Naive thymus-derived CD4-positive, alpha-beta T cell (primary cell): Measurements from ENCODE around the gene MACROD2. TPM values are rescaled to one million over a fixed set of nuclear protein-coding genes. Genes with fewer than 3 reads are reported as not detected.

Experiments
- ATAC-seq: fragments of 150-1000 bp; cut with Tn5 transposase; 2 replicates; pipeline ENCODE4 v1.10.0; 2021; ENCODE audit warnings: mild to moderate bottlenecking, moderate library complexity
- CTCF ChIA-PET: fragments of 350-600 bp; sonication (Branson Sonifier 250); formaldehyde crosslinking; loops from one replicate; lab custom pipeline; 2021; ENCODE audit warnings: antibody characterized with exemption; lab: Charles Lee
- POLR2A ChIA-PET: fragments of 350-600 bp; sonication (Branson Sonifier 250); formaldehyde crosslinking; loops from one replicate; lab custom pipeline; 2021; ENCODE audit warnings: antibody characterized with exemption, inconsistent platforms; lab: Charles Lee
- DNase-seq, 9 donors: peaks; one replicate each; pipeline versions ENCODE4 v3.0.0 to v3.0.0-alpha.2; 2020 to 2022; ENCODE audit warnings: mixed read lengths in 1 of 9
- H3K27ac ChIP-seq: one replicate; pipeline ENCODE4 v1.7.0; 2013; ENCODE audit warnings: mild to moderate bottlenecking, low read depth, low read length, moderate library complexity
- H3K27me3 ChIP-seq, 2 donors: one replicate each; pipeline ENCODE4 v1.7.0; 2013; ENCODE audit warnings: low read length in 2 of 2, mild to moderate bottlenecking in 2 of 2, moderate library complexity in 2 of 2; ENCODE audit not compliant: control insufficient read depth in 2 of 2, insufficient read depth in 2 of 2
- H3K36me3 ChIP-seq, 3 experiments: 1 replicate in 2 of 3; 2 replicates in 1 of 3; pipeline ENCODE4 v1.7.0; 2013; ENCODE audit warnings: low read length in 3 of 3, mild to moderate bottlenecking in 3 of 3, moderate library complexity in 1 of 3; ENCODE audit not compliant: insufficient read depth in 3 of 3, control insufficient read depth in 2 of 3
- H3K4me1 ChIP-seq, 2 donors: one replicate each; pipeline ENCODE4 v1.7.0; 2013; ENCODE audit warnings: low read length in 2 of 2, mild to moderate bottlenecking in 2 of 2, moderate library complexity in 1 of 2; ENCODE audit not compliant: control insufficient read depth in 2 of 2, insufficient read depth in 2 of 2
- H3K4me3 ChIP-seq: 2 replicates; pipeline ENCODE4 v1.7.0; 2013; ENCODE audit warnings: mild to moderate bottlenecking, low read length
- H3K9me3 ChIP-seq, 3 experiments: 1 replicate in 2 of 3; 2 replicates in 1 of 3; pipeline ENCODE4 v1.7.0; 2013; ENCODE audit warnings: low read length in 3 of 3; ENCODE audit not compliant: control insufficient read depth in 2 of 3
- H3K27ac Mint-ChIP-seq, 9 donors: one replicate each; pipeline ENCODE4 v1.8.0; 2020 to 2022; ENCODE audit warnings: mixed read lengths in 9 of 9, mild to moderate bottlenecking in 8 of 9, moderate library complexity in 5 of 9, inconsistent platforms in 2 of 9
- H3K27me3 Mint-ChIP-seq, 5 donors: one replicate each; pipeline ENCODE4 v1.8.0; 2021 to 2022; ENCODE audit warnings: mixed read lengths in 5 of 5, mild to moderate bottlenecking in 1 of 5
- H3K36me3 Mint-ChIP-seq, 5 donors: one replicate each; pipeline ENCODE4 v1.8.0; 2020 to 2022; ENCODE audit warnings: mixed read lengths in 5 of 5, mild to moderate bottlenecking in 3 of 5, inconsistent platforms in 1 of 5
- H3K4me1 Mint-ChIP-seq, 7 donors: one replicate each; pipeline ENCODE4 v1.8.0; 2020 to 2022; ENCODE audit warnings: mixed read lengths in 7 of 7, mild to moderate bottlenecking in 3 of 7, inconsistent platforms in 1 of 7
- H3K4me3 Mint-ChIP-seq, 10 donors: one replicate each; pipeline ENCODE4 v1.8.0; 2020 to 2022; ENCODE audit warnings: mild to moderate bottlenecking in 10 of 10, mixed read lengths in 10 of 10, moderate library complexity in 6 of 10, inconsistent platforms in 2 of 10
- H3K9me3 Mint-ChIP-seq, 11 donors: one replicate each; pipeline ENCODE4 v1.8.0; 2020 to 2022; ENCODE audit warnings: mixed read lengths in 11 of 11, mild to moderate bottlenecking in 4 of 11, inconsistent platforms in 1 of 11, moderate library complexity in 1 of 11
- intact Hi-C, 2 donors: fragments of 100-400 bp; cut with micrococcal nuclease; formaldehyde crosslinking; loops; one replicate each; pipeline ENCODE4 v1.15.1; 2023
- polyA plus RNA-seq, 2 donors: library from polyadenylated mRNA; unstranded; fragments of 300-500 nt; fragmentation: Illumina TruSeq; gene quantifications; one replicate each; pipeline ENCODE4 v1.2.3, GENCODE V29; 2021
- total RNA-seq, 6 experiments: library from RNA in 5 of 6; stranded (reverse) in 5 of 6; gene quantifications; 1 replicate in 5 of 6; 2 replicates in 1 of 6; pipeline ENCODE4 v1.2.3 and lab custom pipeline; 2021 to 2026

MACROD2 gene
- total and polyA plus RNA-seq, 7 experiments from 2014 or later: 0.27 to 0.86 (median 0.34) TPM; not detected in 4

DNA sequence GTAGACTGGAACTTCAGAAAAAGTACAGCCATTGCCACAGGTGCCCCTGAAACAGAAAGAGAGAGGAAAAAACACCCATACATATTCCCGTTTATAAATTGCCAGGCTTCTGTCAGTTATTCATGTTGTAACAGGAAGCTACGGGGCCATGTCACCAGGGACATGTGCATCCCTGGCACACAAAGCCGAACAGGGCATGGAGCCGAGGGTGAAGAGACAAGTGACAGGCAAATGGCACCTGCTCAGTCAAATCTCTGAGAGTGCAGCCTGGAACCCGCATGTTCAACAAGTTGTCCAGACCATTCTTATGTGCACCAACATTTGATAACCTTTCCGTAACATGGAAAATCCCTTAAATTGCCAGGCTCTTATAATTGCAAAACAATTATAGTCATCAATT, 1837.2 kb downstream of the MACROD2 start:
- no peak overlapping the region for H3K4me3 ChIP-seq
- Mint-ChIP-seq H3K4me1 (no peaks in the 10 kb centered on the region), H3K36me3 (no peaks in the 10 kb centered on the region), H3K4me3 (no peak overlapping the region), H3K9me3 (peaks cover 0 to 14% (median 2%) of the 10 kb centered on the region in 11 donors), H3K27ac (no peak overlapping the region), H3K27me3 (peaks cover 0 to 3% (median 0%) of the 10 kb centered on the region in 5 donors)
- CTCF ChIA-PET: no interaction called here
- intact Hi-C loops: no loop called here
- no peaks in the 10 kb centered on the region for H3K4me1 ChIP-seq
- DNase-seq: no peak
- no peaks in the 10 kb centered on the region for H3K27me3 ChIP-seq
- no peaks in the 10 kb centered on the region for H3K36me3 ChIP-seq
- H3K9me3 ChIP-seq: no peaks in the 10 kb centered on the region
- no peak for ATAC-seq
- H3K27ac ChIP-seq: no peak overlapping the region
- POLR2A ChIA-PET: no interaction called here

GRCh38 chr20:15834857-15835256, 1839.5 kb downstream of the MACROD2 start:
- no peaks in the 10 kb centered on the region for H3K27me3 ChIP-seq
- Mint-ChIP-seq H3K27me3 (no peaks in the 10 kb centered on the region), H3K36me3 (no peaks in the 10 kb centered on the region), H3K4me3 (no peak overlapping the region), H3K9me3 (peaks cover 0 to 13% (median 1%) of the 10 kb centered on the region in 11 donors), H3K27ac (no peak overlapping the region), H3K4me1 (no peaks in the 10 kb centered on the region)
- no peak overlapping the region for H3K4me3 ChIP-seq
- CTCF ChIA-PET: no interaction called here
- no peaks in the 10 kb centered on the region for H3K4me1 ChIP-seq
- DNase-seq: no peak
- intact Hi-C loops: no loop called here
- H3K9me3 ChIP-seq: no peaks in the 10 kb centered on the region
- POLR2A ChIA-PET: no interaction called here
- no peak overlapping the region for H3K27ac ChIP-seq
- ATAC-seq: no peak
- no peaks in the 10 kb centered on the region for H3K36me3 ChIP-seq

- no peaks in the 10 kb centered on the region for H3K36me3 Mint-ChIP-seq
- Histone ChIP-seq H3K9me3 (no peaks in the 10 kb centered on the region), H3K27me3 (no peaks in the 10 kb centered on the region), H3K4me1 (no peaks in the 10 kb centered on the region), H3K36me3 (no peaks in the 10 kb centered on the region), H3K27ac (no peak overlapping the region), H3K4me3 (no peak overlapping the region)
- no peaks in the 10 kb centered on the region for H3K4me1 Mint-ChIP-seq
- H3K27ac Mint-ChIP-seq: no peak overlapping the region
- H3K4me3 Mint-ChIP-seq: no peak overlapping the region
- CTCF ChIA-PET: no interaction called here
- peaks cover 0 to 13% (median 1%) of the 10 kb centered on the region in 11 donors for H3K9me3 Mint-ChIP-seq
- POLR2A ChIA-PET: no interaction called here
- ATAC-seq: no peak
- DNase-seq: no peak
- intact Hi-C loops: no loop called here
- H3K27me3 Mint-ChIP-seq: no peaks in the 10 kb centered on the region
These were observed 1840.5 kb downstream of the MACROD2 start for GRCh38 chr20:15835811-15836210.

GRCh38 chr20:15836634-15837033, 1841.3 kb downstream of the MACROD2 start:
- ChIA-PET CTCF (no interaction called here), POLR2A (no interaction called here)
- DNase-seq (no peak), ATAC-seq (no peak)
- H3K36me3 ChIP-seq: no peaks in the 10 kb centered on the region
- no peak overlapping the region for H3K4me3 ChIP-seq
- no peaks in the 10 kb centered on the region for H3K9me3 ChIP-seq
- Mint-ChIP-seq H3K27ac (no peak overlapping the region), H3K36me3 (no peaks in the 10 kb centered on the region), H3K4me3 (no peak overlapping the region), H3K27me3 (no peaks in the 10 kb centered on the region), H3K4me1 (no peaks in the 10 kb centered on the region), H3K9me3 (peaks cover 0 to 13% (median 2%) of the 10 kb centered on the region in 11 donors)
- H3K27me3 ChIP-seq: no peaks in the 10 kb centered on the region
- H3K4me1 ChIP-seq: no peaks in the 10 kb centered on the region
- intact Hi-C loops: no loop called here
- H3K27ac ChIP-seq: no peak overlapping the region

GRCh38 chr20:15837563-15837962, 1842.2 kb downstream of the MACROD2 start:
- no peak overlapping the region for H3K4me3 Mint-ChIP-seq
- DNase-seq: no peak
- peaks cover 0 to 13% (median 2%) of the 10 kb centered on the region in 11 donors for H3K9me3 Mint-ChIP-seq
- H3K4me3 ChIP-seq: no peak overlapping the region
- no peaks in the 10 kb centered on the region for H3K4me1 Mint-ChIP-seq
- H3K36me3 ChIP-seq: no peaks in the 10 kb centered on the region
- intact Hi-C loops: no loop called here
- ATAC-seq: no peak
- no peak overlapping the region for H3K27ac ChIP-seq
- H3K36me3 Mint-ChIP-seq: no peaks in the 10 kb centered on the region
- H3K27me3 ChIP-seq: no peaks in the 10 kb centered on the region
- H3K9me3 ChIP-seq: no peaks in the 10 kb centered on the region
- POLR2A ChIA-PET: no interaction called here
- peaks cover 0 to 5% (median 0%) of the 10 kb centered on the region in 5 donors for H3K27me3 Mint-ChIP-seq
- H3K4me1 ChIP-seq: no peaks in the 10 kb centered on the region
- H3K27ac Mint-ChIP-seq: no peak overlapping the region
- CTCF ChIA-PET: no interaction called here

GRCh38 chr20:15838466-15838865, 1843.2 kb downstream of the MACROD2 start:
- no peak overlapping the region for H3K27ac ChIP-seq
- Mint-ChIP-seq H3K9me3 (peaks cover 0 to 13% (median 2%) of the 10 kb centered on the region in 11 donors), H3K4me1 (no peaks in the 10 kb centered on the region), H3K4me3 (no peak overlapping the region), H3K27me3 (peaks cover 0 to 5% (median 0%) of the 10 kb centered on the region in 5 donors), H3K36me3 (no peaks in the 10 kb centered on the region), H3K27ac (no peak overlapping the region)
- H3K4me3 ChIP-seq: no peak overlapping the region
- H3K36me3 ChIP-seq: no peaks in the 10 kb centered on the region
- no peak for DNase-seq
- ChIA-PET POLR2A (no interaction called here), CTCF (no interaction called here)
- H3K27me3 ChIP-seq: no peaks in the 10 kb centered on the region
- no peak for ATAC-seq
- H3K4me1 ChIP-seq: no peaks in the 10 kb centered on the region
- intact Hi-C loops: no loop called here
- H3K9me3 ChIP-seq: no peaks in the 10 kb centered on the region

- H3K4me3 Mint-ChIP-seq: no peak overlapping the region
- no peak overlapping the region for H3K27ac Mint-ChIP-seq
- no peak overlapping the region for H3K27ac ChIP-seq
- H3K27me3 ChIP-seq: no peaks in the 10 kb centered on the region
- no peak for DNase-seq
- no peaks in the 10 kb centered on the region for H3K36me3 Mint-ChIP-seq
- intact Hi-C loops: no loop called here
- ChIA-PET CTCF (no interaction called here), POLR2A (no interaction called here)
- peaks cover 0 to 14% (median 4%) of the 10 kb centered on the region in 11 donors for H3K9me3 Mint-ChIP-seq
- H3K27me3 Mint-ChIP-seq: peaks cover 0 to 5% (median 0%) of the 10 kb centered on the region in 5 donors
- no peaks in the 10 kb centered on the region for H3K9me3 ChIP-seq
- H3K4me3 ChIP-seq: no peak overlapping the region
- no peaks in the 10 kb centered on the region for H3K4me1 ChIP-seq
- ATAC-seq: no peak
- no peaks in the 10 kb centered on the region for H3K4me1 Mint-ChIP-seq
- no peaks in the 10 kb centered on the region for H3K36me3 ChIP-seq
These were observed 1845.5 kb downstream of the MACROD2 start for GRCh38 chr20:15840636-15841301.
